ENCODE results near the gene MAGI3.
A peak's percentile ranks its signal among the peaks of the same experiment; 100 is the strongest.

The MAGI3 gene
- 0.63 to 8.0 (median 2.2) reads per million in 18 experiments for total RNA-seq

DNA sequence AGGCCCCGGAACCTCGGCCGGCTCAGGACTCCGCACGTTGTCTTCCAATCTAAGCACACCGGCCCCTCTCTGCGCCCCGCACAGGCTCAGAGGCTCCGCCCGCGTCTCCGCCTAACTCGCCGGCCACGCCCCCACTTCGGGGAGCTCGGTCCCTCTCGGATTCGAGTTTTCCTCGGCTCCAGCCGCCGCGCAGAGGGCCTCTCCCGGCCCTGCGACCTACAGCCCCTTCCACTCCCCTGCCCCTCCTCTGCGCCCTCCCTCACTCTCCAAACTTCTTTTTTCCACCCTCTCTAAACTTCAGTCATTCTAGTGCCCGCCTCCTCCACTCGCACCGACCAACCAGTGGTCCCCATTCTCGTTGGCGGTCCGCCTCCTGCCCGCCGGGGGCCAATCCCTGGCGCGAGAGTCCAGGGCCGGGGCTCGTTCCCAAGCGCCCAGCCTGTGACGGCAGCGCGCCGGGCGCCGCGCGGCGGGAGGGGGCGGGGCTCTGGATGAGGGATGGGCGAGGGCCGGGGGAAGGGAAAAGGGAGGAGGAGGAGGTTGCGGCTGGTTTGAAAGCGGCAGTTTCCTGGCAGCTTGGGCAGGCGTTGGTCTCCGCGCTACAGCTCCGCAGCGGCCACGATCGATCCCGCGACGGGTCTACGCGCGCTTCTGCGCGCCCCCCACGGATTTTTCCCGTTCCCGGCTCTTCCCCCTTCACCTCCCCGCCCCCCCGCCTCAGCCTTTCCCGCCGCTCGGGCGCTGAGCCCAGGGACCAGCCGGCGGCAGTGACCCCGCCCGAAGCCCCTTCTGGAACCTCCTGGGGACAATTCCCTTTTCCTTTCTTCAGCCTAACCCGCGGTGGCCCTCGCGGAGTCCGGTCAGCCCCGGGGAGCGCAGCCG, at the start of gene MAGI3:
TSS of gene MAGI3 (plus strand) at position 563 of the 882 bp plus-strand sequence. CDS start 519 bp downstream, outside the sequence.
- peak; percentile 93 to 94 for DNase-seq

GRCh38 chr1:113353580-113353979, 36.7 kb upstream of the MAGI3 start:
- no peak for DNase-seq

- no peak for DNase-seq
Observed at GRCh38 chr1:113363935-113364334, 26.4 kb upstream of the MAGI3 start.

GRCh38 chr1:113369040-113369439, 21.3 kb upstream of the MAGI3 start:
- no peak for DNase-seq

GRCh38 chr1:113369699-113370098, 20.6 kb upstream of the MAGI3 start:
- DNase-seq = no peak

DNA sequence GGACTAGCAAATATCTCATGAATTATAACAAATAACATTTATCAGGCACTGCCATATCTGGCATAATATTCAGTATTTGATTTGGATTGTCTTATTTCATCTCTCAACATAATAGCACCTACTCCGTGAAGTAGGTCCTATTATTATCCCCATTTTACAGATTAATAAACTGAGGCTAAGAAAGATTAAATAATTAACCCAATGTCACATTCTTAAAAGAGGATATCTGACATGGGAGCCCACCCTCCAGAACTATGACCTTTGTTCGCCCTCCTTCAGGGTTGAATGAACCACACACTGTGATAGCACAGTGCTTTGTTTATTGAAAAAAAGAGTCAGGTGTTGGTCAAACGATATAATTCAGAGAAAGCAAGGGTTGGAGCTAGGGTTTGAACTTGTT, 19.4 kb upstream of the MAGI3 start:
- DNase-seq = no peak

DNA sequence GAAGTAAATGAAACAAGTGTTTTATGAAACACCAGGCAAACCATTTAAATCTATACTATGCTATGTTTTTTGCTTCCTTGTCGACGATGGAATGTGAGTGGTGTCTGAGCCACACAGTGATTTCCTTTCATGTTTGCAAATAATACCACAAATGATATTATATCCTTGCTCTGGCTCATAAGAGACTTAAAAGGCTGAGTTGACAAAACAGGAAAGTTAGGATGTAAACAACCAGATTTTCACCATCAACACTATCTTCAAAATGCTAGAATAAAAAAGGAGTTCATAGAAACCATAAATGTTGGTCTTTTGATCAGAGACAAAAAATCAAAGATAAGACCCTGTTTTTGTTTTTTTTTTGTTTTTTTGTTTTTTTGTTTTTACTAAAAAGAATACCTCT, 17.8 kb upstream of the MAGI3 start:
- DNase-seq = no peak

DNA sequence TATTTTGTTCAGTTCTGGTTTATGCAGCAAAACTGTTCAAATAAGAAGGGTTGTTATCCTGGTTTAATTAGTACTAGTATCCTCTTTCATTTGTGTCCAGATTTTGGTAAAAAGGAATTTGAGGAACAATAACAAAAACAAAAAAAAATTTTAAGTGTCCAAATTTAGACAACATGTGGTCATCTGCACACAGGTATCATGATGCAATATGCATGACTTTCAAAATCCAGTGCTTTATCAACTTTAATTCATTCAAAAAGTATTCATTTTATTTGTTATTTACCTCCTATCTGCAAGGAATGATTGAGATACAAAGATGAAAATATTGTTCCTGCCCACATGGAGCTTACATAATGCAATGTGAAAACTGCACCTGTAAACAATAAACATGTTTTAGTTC, 16.7 kb upstream of the MAGI3 start:
- no peak for DNase-seq

DNA sequence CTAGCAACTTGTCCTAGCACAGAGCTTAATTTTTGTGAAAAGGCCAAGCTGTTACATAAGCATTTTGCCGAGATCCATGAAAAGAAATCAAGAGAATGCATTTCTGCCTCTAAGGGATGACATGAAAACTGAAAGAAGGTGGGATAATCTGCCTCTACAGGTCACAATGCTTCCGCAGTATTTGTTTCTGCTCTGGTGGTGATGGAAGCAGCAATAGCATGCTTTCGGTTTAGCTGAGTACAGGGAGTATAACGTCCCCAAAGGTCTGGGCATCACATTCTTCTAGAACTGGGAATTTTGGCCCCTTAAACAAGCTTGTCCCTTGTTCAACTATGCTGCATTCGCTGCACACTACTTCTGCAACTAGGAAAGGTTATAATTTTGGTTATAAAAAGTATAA, 14.4 kb upstream of the MAGI3 start:
- DNase-seq = no peak

DNA sequence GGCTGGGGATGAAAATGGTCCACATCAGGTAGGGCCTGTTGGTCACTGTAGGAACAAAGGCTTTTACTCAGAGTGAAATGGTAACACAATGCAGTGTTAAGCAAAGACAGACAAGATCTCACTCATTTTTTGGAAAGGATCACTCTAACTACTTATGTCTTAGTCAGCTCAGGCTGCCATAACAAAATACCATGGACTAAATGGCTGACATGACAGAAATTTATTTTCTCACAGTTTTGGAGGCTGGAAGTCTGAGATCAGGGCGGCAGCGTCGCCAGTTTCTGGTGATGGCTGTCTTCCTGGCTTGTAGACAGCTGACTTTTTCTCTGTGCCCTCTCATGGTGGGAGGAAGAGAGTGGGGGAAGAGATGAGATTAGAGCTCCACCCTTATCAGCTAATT, 10.2 kb upstream of the MAGI3 start:
- no peak for DNase-seq

DNA sequence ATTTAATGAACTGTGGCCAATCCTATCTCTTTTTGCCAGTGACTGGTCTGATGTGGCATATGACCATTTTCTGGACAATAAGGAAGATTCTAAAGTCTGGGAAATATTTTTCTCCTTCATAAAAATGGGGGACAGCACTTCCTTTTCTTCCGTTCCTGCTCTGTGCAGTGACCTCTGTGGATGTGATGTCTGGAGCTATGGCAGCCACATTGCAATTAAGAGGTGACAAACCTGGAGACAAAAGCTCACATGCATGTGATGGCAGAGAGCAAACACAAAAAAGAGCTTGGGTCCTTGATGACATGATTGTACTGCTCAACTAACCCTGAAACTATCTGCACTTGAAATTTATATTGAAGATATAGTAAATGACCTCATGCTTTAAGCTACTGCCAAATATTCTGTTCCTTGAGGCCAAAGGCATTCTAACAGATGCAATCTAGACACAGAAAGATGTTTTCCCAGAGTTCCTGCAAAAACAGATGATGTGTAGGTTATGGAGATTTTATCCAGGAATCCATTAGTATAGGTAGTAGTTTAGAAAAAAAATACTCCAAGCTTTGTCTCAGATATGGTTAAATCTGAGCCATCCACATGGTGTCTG, 2.2 kb upstream of the MAGI3 start:
- no peak for DNase-seq

GRCh38 chr1:113388621-113389358, 1.5 kb upstream of the MAGI3 start:
- DNase-seq = no peak

DNA sequence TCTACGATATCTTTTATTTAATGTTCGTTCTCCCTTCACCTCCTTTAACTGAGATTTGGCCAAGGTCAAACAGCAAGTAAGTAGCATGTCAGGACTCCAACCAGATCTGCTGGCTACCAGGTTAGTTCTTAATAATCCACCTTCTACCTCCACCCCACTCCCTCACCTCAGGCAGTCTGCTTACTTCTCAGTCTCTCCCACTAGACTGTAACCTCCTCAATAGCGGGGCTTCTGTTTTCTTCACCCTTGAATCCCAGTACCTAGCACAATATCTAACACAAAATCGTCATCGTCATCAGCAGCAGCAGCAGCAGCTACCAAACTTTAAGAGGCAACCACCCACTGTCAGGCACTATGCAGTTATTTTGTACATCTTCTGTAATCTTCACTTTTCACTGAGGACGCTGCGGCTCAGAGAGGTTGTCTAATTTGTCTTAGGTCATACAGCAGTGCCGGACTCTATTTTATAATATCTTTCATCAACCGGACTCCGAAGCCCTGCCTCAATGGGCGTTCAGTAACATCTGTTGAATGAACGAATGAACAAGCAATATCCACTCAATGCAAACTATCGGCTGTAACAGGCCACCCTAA, 859 bp upstream of the MAGI3 start:
- no peak for DNase-seq

DNA sequence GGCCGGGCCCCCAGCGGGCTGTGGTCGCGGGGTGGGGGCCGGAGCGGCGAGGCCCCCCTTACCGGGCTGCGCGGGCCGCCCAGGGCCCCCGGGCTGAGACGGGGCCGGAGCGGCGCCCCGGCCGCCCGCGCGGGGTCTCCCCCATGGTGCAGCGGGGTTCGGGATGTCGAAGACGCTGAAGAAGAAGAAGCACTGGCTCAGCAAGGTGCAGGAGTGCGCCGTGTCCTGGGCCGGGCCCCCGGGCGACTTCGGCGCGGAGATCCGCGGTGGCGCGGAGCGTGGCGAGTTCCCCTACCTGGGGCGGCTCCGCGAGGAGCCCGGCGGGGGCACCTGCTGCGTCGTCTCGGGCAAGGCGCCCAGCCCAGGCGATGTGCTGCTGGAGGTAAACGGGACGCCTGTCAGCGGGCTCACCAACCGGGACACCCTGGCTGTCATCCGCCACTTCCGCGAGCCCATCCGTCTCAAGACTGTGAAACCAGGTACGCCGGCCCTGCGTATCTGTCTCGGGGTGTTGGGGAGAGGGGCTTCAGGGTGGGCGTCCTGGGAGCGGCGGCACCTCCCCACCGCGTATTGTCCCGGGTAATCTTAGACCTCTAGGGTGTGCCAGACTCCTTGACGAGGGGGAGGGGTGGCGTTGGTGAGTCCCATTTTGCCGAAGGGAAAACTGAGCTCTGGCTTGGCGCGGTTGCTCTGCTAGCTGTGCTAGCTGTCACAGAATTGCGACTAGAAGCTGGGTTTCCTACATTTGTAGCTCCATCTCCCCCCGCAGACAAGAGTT, 745 bp downstream of the MAGI3 start:
- no peak for DNase-seq

DNA sequence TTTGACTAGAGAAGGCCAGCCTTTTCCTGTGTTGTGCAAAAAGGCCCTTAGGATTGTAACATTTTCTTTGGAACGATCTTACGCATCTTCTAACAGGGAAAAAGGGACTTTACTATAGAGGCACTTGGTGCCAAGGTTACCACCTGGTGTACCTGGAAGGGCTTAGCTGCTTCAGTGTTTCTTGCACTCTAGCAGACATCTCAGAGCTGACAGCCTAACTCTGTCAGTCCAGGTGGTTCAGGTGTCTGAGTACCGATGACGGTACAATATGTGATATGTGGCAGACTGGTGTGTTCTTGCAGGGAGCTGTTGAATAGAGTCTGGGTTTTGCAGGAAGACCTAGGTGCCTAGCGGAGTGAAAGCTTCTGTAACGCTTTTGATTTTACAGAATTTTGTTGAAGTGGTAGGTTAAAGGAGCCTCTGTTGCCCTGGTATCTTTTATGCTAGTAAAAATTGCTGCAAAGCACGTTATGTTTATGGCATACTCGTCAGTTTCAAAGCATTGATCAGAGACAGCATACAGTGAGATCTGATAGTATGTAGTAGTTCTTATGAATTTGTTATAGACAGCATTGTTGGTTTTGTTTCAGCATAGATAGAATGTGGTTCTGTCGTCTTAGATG, 1.4 kb downstream of the MAGI3 start:
- no peak for DNase-seq

DNA sequence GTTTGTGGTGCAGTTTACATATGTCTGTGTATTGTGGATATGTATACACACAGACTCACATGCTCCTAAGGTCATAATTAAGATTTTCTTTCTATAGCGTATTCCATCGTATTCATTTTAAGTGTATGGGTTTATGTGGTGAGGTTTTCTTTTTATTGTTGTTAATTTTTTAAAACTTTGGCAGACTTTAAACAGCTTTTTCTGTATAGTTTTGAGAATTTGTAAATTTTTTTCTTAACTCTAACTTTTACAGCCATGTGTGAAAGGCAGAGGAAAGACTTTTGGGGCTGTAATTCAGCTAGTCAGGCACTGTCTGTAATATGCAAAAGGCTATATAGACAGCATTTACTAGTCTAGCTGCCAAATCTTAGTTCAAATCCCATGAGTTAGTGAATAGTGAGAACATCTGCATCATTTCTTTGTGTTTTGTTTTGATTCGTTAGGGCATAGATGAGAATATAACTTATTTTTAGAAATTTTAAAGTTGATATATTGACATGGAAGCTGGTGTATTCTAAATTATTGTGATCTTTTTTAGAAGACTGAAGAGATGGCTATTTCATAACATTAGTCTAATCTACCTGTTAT, 2.3 kb downstream of the MAGI3 start:
- no peak for DNase-seq

DNA sequence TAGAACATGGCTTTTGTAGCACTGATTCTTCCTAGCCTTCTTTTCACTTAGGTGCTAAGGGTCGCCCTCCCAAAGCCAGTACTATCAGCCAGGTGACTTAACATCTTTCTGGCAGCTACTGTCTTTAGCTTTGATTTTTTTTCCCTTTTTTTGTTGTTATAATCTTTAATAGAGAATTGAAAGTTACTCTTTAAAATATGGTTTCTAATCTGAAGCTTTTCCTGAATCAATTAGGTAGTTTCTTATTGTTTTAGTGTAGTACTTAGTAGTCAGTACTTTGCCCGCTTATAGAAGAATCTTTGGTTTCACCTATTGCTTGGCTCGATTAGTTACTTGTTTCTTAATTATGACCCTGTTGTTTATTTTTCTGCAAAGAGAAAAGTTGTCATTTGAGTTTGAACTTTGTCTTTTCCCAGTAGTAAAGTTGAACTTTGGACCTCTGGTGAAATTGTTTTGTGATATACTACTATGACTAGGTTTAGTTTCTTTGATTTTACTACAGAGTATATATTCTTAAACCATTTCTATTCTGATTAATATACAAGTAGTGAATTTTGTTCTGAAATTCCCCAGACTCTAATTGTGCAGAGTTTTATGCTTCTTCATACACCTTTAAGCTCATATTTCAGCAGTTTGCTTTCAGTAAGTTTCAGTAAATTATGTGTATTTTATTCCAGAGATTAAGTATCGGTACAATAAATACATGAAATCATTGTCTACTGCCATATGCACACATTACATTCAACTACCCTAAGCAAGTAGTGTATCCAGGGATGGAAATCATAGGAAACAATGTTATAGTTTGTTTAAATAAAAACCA, 3.9 kb downstream of the MAGI3 start:
- no peak for DNase-seq

- DNase-seq = no peak
Observed at GRCh38 chr1:113394863-113395259, 4.5 kb downstream of the MAGI3 start.

DNA sequence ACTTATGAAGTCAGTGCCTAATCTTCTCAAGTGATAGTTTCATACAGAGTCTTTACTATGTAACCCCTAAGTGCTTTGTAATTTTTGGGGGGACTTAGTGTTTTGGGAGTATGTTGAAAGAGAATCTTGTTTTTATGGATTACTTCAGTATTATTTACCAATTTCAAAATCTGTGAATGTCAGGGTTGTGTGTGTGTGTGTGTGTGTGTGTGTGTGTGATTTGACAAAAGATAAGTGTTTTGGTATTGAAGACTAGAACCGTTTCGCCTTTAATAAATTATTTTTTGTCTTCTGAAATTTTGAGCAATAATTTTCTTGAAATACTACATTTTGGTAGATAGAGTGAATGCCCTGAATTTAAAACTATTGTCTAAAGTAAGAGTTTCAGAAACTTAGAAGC, 5.8 kb downstream of the MAGI3 start:
- no peak for DNase-seq

- DNase-seq = no peak
Observed at GRCh38 chr1:113396585-113396984, 6.3 kb downstream of the MAGI3 start.
